Measurements from ENCODE around the gene TEX2. TPM values are rescaled to one million over a fixed set of nuclear protein-coding genes. Genes with fewer than 3 reads are reported as not detected.
"Not testable (repeated sequence)": the region's sequence is repeated elsewhere in the genome, so short reads cannot be mapped to it uniquely, and the experiment has no call there.

Gene TEX2
- total RNA-seq, 1 experiment from 2014 or later: 36.2 TPM

DNA sequence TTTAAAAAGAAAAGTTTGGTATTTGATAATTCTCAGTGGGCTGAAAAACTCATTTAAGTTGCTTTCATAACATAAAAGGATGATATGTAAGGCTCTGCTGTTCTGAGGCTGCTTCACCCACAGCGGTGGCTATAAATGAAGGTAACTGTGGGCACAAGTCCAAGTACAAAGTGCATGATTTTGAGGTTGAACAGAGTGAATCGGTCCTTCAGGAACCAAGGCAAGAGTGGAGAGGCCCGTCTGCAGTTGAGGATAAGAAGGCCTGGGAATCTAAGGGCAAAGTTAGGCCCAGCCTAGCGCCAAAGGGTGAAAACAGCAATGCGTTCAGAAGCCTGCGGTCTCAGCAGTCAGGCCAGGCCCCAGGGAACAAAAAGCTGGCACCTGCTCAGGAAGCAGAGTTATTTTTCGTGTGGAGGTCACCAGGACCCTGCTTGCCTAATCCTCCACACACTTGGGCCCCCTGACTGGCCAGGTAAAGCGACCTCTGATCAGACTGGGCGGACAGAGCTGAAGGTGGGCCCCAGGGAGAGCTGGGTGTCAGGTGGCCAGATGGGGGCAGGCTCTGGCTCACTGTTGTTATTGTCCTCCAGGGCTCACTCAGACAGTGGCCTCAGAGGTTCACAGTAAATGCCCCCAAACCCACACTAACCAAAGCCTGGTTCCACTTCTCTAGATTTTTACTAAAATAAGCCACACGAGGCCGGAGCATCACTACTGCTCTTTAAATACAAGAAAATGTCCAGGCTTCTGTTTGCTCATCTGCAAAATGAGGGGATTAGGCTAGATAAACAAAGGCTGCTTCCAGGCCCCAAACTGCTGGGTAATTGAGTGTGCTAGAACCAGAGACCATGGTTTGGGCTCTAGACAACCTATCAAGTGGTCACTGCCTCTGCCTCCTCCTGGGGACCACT is 46.5 kb downstream of the TEX2 start:
- DNase-seq: peak; percentile 31 to 56
- peak overlapping the region; percentile 7; the same call in 1 of the 2 replicates for H3K27ac ChIP-seq

DNA sequence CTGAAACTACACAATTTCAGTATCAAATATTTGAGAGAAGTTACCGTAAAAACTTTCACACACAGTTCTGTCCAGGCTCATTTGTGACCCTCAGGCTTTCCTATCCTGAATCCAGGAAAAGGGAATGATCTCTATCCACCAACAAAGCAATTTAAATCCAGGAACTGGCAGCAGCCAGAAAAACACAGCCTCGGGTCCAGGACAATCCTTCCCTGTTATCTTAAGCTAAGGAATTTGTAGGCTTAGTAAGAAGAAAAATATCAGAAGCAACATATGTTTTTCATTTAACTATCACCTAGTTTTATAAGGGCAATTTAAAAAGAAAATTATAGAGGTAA is 47.1 kb downstream of the TEX2 start:
- H3K27me3 ChIP-seq: no peaks in the 10 kb centered on the region
- peaks cover 26% of the 10 kb centered on the region for H3K36me3 ChIP-seq
- no peak for DNase-seq
- peaks cover 15% of the 10 kb centered on the region; the same call in 1 of the 2 replicates for H3K4me1 ChIP-seq
- no peak overlapping the region for H3K4me3 ChIP-seq
- H3K9me3 ChIP-seq (replicated peaks): no peaks in the 10 kb centered on the region; the same call in 1 of the 2 replicates
- no peak overlapping the region for H3K27ac ChIP-seq

More for the DNA sequence above, 46.5 kb downstream of the TEX2 start:
- H3K27me3 ChIP-seq: no peaks in the 10 kb centered on the region
- peaks cover 21% of the 10 kb centered on the region for H3K36me3 ChIP-seq
- H3K4me3 ChIP-seq: no peak overlapping the region
- peaks cover 15% of the 10 kb centered on the region; the same call in 1 of the 2 replicates for H3K4me1 ChIP-seq
- no peaks in the 10 kb centered on the region; the same call in 1 of the 2 replicates for H3K9me3 ChIP-seq (replicated peaks)

DNA sequence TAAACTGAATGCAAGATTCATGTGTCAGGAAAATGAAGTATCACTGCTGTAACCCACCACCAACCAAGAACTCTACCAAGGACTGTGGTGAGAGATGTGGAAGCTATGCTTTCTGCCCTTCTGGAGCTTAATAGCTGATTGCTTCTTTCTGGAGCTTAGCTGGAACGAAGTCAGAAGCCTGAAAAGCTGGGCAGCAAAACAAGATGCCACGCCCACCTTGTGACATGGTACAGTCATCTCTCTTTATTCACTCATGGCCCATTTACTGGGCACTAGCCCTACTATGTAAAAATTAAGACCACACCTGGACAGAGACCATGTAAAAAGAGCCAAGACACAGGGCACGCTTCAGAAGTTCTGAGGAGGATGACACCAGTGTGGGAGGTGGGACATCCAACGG is 48.1 kb downstream of the TEX2 start:
- Histone ChIP-seq H3K27ac (no peak overlapping the region), H3K36me3 (peaks cover 26% of the 10 kb centered on the region), H3K4me1 (peaks cover 15% of the 10 kb centered on the region; the same call in 1 of the 2 replicates), H3K9me3 (replicated peaks) (no peaks in the 10 kb centered on the region), H3K4me3 (no peak overlapping the region), H3K27me3 (no peaks in the 10 kb centered on the region)
- DNase-seq: no peak

DNA sequence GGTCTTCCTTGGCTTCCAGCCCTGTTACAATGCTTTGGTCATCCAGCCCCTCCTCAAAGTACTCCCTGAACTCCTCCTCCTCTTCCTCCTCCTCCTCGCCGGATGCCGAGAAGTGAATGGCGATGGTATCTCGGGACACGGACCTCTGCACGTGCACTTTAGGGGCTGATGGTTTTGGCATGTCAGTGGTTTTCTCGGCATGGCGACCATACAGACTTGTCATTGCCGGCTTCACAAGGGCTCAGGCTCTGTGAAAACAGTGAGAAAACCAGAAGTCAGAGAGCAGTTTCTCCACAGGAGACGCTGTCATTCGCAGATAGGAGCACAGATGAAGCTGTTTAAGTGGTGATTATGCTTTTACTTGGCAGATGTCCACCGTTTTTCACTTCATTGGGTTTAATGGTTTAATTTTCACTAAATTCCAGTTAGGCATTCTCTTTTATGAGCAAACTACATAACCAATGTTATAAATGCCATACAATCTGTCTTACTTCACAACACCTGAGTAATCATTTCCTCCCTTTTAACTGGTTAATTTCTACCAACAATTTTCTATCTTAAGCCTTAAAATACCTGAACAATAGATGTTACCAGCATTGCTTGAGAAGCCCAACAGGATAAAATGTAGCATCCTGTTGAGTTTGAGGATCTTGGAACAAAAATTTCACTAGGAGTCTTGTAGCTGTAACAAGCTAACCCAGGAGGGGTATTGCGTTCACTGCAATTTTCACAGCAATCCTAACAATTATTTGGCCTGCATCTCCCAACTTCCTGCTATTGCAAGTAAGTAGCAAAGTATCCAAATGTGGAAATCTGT is 48.9 kb downstream of the TEX2 start:
- Histone ChIP-seq H3K4me1 (peaks cover 15% of the 10 kb centered on the region; the same call in 1 of the 2 replicates), H3K27me3 (no peaks in the 10 kb centered on the region), H3K9me3 (replicated peaks) (no peaks in the 10 kb centered on the region), H3K4me3 (no peak overlapping the region), H3K27ac (no peak overlapping the region), H3K36me3 (peaks cover 26% of the 10 kb centered on the region)
- DNase-seq: no peak

DNA sequence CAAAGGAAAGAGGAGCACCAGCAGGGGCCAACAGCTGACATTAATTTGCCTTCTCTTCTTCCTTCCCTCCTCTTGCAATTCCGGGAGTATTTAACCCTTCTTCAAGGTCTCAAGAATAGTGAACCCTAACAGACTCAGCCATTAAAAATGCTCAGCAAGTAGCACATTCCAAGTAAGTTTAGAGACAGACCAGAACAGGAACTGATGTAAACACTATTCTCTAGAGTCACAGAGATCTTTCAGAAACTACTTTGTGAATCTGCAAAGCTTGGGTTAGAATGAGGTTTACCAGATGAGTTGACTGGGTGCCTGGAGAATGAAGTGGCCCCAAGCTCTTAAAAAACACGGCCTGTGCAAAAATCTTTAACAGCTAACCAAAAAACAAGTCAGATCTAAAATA is 50.9 kb downstream of the TEX2 start:
- Histone ChIP-seq H3K4me1 (peaks cover 13% of the 10 kb centered on the region; the same call in 1 of the 2 replicates), H3K9me3 (replicated peaks) (no peaks in the 10 kb centered on the region), H3K4me3 (no peak overlapping the region), H3K36me3 (peaks cover 27% of the 10 kb centered on the region), H3K27ac (no peak overlapping the region), H3K27me3 (no peaks in the 10 kb centered on the region)
- no peak for DNase-seq

DNA sequence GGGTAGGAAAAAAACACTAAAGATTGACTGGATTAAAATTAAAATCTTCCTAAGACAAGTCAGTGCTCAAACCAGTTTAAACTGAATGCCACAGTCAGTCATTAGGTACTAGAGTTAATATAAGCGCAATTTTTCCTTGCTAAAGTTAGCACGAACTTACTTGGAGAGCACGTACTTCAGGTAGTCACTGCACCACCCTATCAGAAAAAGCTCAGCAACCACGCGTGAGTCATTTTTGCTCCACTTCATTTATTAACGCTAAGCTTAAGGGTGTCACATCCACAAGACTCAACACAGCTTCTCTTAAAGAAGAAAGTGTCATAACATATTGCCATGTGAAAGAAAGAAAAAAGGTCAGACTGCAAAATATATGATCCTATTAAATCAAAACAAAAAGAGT is 53.1 kb downstream of the TEX2 start:
- H3K27ac ChIP-seq: no peak overlapping the region
- peaks cover 28% of the 10 kb centered on the region for H3K36me3 ChIP-seq
- H3K9me3 ChIP-seq (replicated peaks): no peaks in the 10 kb centered on the region
- no peaks in the 10 kb centered on the region for H3K4me1 ChIP-seq
- no peak for DNase-seq
- H3K27me3 ChIP-seq: no peaks in the 10 kb centered on the region
- H3K4me3 ChIP-seq: no peak overlapping the region

DNA sequence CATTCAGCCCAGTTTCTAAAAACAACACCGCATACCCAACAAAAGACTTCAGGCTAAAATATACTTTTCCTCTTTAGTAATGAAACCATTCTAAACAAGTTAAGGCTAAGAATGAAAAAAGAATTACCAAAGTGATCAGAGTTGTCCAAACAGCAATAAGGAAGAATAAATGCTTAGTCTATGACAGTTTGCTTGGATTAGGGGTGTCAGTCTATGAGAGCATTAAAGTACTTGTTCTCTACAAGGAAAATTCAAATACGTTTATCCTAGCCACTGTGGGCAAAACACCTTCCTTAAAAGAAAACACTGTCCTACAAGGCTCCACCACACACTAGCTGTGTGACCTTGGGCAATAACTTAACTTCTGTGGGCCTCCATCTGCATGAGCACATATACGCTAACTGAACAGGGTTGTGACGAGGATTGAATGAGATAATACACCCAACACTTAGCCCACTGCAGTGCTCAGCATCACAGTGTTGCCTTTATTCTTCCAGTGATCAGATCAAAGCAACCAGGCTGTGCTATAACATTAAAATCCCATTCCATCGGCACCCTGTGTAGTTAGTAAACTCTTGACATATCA is 53.6 kb downstream of the TEX2 start:
- Histone ChIP-seq H3K36me3 (peaks cover 28% of the 10 kb centered on the region), H3K4me1 (no peaks in the 10 kb centered on the region), H3K27ac (no peak overlapping the region), H3K9me3 (replicated peaks) (no peaks in the 10 kb centered on the region), H3K27me3 (no peaks in the 10 kb centered on the region), H3K4me3 (no peak overlapping the region)
- DNase-seq: no peak

DNA sequence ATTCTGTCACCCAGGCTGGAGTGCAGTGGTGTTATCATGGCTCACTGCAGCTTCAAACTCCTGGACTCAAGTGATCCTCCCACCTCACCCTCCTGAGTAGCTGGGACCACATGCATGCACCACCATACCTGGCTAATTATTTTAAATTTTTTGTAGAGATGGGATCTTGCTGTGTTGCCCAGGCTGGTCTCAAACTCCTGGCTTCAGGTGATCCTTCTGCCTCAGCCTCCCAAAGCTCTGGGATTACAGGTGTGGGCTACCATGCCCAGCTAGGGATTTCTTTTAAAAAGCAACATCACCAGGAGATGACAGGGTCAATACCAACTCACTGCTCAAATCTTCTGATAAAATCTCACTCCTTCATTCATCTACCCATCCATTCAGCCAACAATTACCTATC is 54.4 kb downstream of the TEX2 start:
- not testable (repeated sequence) for H3K9me3 ChIP-seq (replicated peaks); H3K27me3 ChIP-seq; H3K4me3 ChIP-seq; H3K4me1 ChIP-seq; DNase-seq; H3K27ac ChIP-seq
- H3K36me3 ChIP-seq: peaks cover 25% of the 10 kb centered on the region

DNA sequence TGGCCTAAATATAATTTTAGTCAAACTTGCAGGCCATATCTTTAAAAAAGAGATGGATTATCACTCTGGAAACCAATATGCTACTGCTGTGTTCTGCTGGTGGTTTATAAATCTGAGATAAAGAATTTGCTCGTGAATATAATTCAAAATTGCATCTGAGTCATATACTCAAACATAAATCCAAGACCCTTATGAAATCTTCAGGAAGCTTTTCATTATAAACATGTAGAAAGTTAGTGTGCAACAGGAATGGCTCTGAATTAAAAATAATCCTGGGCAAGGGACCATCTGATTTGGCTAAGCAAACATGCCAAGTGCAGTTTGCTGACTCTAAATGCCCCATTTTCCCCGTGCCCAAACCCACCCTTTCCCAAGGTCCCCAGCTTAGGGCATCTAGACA is 57.3 kb downstream of the TEX2 start:
- no peak for DNase-seq
- no peak overlapping the region for H3K27ac ChIP-seq

DNA sequence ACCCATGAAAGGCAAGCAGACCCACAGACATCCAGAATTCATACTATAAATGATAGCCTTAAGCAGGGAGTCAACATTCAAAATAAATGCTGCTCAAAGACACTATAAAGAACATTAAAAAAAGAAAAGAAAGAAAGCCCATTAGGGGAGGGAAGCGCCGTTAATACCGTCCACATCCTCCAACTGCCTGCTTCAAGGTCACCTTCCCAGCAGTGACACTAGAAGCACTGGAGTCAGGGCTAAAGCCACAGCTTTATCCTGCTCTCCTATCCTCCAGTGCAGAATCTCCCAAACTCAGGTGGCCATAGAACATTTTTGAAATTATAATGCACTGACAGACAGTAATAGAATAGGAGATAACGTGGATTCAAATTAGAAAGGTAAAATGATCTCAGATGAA is 59.4 kb downstream of the TEX2 start:
- H3K9me3 ChIP-seq (replicated peaks): no peaks in the 10 kb centered on the region
- H3K36me3 ChIP-seq: 0 out of 2 replicates have a peak, but pooled peaks cover 2% of the 10 kb centered on the region
- H3K27ac ChIP-seq: peak overlapping the region; percentile 78
- H3K4me1 ChIP-seq: peaks cover 36% of the 10 kb centered on the region
- H3K4me3 ChIP-seq: no peak overlapping the region
- no peak for DNase-seq
- H3K27me3 ChIP-seq: no peaks in the 10 kb centered on the region

More for the DNA sequence above, 57.3 kb downstream of the TEX2 start:
- peaks cover 29% of the 10 kb centered on the region for H3K4me1 ChIP-seq
- no peak overlapping the region for H3K4me3 ChIP-seq
- peaks cover 2% of the 10 kb centered on the region; the same call in 1 of the 2 replicates for H3K36me3 ChIP-seq
- no peaks in the 10 kb centered on the region for H3K9me3 ChIP-seq (replicated peaks)
- H3K27me3 ChIP-seq: no peaks in the 10 kb centered on the region

DNA sequence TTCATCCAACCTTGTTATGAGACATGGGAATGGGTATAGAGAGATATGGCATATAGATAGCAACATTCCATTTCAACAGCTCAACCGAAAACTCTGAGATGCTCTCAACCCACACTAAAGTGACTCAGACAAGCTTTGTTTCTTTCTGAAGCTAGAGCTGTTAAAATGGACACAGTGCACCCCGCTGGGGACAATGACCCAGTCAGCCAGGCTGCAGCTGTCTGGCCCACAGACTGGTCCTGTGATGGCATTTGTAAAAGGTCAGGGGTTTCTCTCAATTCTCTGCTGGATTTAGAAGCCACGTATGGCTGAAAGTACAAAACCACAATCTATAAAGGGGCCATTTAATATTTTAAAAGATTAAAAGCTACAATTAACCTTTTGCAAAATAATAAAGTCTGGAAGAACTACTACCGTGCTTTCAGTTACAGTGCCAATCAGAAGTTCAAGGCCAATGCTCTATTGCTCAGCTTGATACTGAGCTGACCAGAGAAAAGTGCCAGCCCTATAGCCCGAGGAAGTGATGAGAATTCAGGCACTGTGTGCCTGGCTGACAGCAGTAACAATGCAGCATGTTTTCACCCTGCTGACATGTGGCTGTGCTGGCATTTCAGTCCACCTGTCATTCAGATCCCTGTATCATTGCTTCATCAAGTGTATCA is 60.2 kb downstream of the TEX2 start:
- Histone ChIP-seq H3K36me3 (peaks cover 4% of the 10 kb centered on the region; the same call in 1 of the 2 replicates), H3K27ac (peak overlapping the region; percentile 78), H3K4me1 (peaks cover 36% of the 10 kb centered on the region), H3K4me3 (no peak overlapping the region), H3K27me3 (no peaks in the 10 kb centered on the region), H3K9me3 (replicated peaks) (no peaks in the 10 kb centered on the region)
- peak; percentile 70 to 75 for DNase-seq

DNA sequence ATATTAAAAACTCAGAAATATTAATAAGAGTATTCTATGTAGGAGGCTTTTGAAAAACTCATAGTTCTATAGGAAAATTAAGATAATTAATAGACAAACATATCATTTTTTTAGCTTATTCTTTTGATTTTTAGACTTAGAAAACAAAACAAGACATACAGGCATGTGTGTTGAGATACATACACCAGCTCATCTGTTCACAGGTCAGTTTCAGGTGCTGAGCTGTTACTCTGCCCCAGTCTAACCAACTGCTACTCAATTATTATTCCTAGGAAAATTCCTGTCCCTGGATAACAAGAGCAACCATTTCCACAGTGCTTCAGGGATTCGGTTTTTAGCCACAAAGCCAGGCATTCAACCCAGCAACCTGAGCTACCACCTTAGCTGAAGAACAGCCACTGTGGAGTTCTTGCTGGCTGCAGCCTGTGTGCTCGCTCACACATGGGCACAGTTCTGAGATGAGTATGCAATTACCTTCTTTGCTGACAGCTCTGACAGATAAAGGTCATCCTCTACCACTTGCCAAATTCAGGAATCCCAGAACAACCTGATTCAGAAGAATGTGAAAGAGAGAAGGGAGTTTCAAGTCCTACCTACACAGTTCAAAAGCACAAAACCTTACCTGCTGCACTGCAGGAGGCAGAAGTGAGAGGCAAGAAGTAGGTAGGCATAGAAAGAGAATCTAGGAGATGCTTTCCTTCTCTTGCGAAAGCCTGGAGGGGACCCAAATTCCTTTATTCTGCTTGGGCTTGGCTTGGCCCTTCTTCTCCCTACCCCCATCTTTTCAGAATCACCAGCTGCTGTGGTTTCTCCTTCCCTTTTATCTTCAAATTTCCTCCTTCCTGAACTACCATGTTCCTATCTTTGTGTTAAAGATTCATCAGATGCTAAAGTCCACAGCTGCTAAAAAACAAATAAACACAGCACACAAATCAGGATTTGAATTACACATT is 62.7 kb downstream of the TEX2 start:
- Histone ChIP-seq H3K4me1 (peaks cover 39% of the 10 kb centered on the region), H3K9me3 (replicated peaks) (peaks cover 7% of the 10 kb centered on the region; the same call in 1 of the 2 replicates), H3K4me3 (no peak overlapping the region), H3K27ac (no peak overlapping the region; the same call in 1 of the 2 replicates), H3K27me3 (no peaks in the 10 kb centered on the region), H3K36me3 (peaks cover 3% of the 10 kb centered on the region)
- peak in 1 of 2 experiments; percentile 44 for DNase-seq

DNA sequence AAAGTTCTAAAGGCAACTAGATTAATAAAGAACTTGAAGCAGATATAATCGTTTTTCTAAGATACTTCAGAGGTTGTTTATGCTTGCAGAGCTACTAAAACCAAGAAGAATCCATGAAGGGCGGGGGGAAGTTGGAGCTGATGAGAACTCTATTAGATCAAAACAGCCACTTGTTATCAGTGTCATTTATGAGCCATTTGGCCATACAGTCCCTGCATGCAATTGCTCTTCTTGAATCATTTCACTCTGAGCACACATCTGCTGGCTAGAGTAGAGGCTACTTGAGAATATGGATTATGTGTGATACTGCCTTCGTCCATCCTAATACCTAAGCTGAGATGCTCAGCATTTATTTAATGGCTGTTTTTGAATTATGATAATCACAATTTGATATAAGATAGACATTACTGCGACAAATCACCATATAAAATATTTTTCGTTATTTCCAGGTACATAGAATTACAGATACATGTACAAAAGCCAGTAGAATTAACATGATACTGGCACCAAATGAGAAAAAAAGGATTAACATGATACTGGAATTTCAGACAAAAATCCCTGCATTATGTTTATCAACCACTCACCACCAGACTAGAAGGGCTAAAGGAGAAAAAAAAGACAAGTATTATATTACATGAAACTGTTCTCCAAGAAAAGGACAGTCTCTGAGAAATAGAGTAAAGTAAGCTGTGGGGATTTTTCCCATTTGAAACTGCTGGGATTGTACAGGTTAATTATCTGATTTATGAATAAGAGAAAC is 64.5 kb downstream of the TEX2 start:
- no peak for DNase-seq

More for the DNA sequence above, 64.5 kb downstream of the TEX2 start:
- H3K27ac ChIP-seq: no peak overlapping the region
- H3K27me3 ChIP-seq: no peaks in the 10 kb centered on the region
- peaks cover 7% of the 10 kb centered on the region; the same call in 1 of the 2 replicates for H3K9me3 ChIP-seq (replicated peaks)
- H3K4me3 ChIP-seq: no peak overlapping the region
- peaks cover 34% of the 10 kb centered on the region for H3K4me1 ChIP-seq
- peaks cover 4% of the 10 kb centered on the region for H3K36me3 ChIP-seq

All from SJCRH30 (cell line).